HG02678 (cell line): ENCODE results near the gene LRRN2.

Experiments
- ATAC-seq: cut with Tn5 transposase; IDR thresholded peaks from one replicate; pipeline ENCODE4 v1.9.1; 2021; ENCODE audit warnings: mild to moderate bottlenecking, moderate library complexity; ENCODE audit not compliant: unreplicated experiment

LRRN2 gene

GRCh38 chr1:204712708-204713430 lies 27.3 kb upstream of the LRRN2 start:
- ATAC-seq: no peak

DNA sequence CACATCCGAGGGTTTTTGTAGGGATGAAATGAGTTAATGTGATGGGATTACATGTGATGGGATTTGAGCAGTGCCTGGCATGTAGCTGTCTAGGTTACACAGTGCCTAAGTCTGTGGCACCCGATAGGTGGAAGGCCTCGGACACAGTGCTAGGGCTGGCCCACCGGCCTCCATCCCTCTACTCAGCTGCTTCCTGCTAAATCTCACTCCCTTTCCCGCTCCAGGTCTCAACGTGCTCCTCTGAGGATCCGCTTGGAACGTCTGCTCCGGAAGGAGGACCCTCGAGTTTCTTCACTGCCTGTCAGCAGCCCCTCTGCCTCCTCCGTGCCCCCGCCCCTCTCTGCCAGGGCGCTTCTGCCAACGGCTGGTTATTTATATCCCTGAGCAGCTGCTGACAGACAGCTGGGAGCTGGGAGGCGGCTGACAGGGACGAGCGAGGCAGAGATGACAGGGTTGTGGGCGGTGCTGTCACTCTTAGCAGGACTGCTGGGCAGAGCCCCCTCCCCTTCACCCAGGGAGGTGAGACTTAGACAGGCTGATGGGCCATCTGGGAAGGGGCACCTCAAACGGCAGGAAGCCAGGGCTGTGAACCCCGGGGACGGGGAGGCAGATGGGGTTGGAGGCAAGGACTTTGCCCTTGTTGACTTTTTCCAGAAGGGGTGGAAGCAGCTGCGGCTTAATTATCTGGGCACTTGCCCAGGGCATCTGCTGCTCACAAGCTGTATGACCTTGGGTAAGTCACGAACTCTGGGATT lies 26.6 kb upstream of the LRRN2 start:
- ATAC-seq: no peak

DNA sequence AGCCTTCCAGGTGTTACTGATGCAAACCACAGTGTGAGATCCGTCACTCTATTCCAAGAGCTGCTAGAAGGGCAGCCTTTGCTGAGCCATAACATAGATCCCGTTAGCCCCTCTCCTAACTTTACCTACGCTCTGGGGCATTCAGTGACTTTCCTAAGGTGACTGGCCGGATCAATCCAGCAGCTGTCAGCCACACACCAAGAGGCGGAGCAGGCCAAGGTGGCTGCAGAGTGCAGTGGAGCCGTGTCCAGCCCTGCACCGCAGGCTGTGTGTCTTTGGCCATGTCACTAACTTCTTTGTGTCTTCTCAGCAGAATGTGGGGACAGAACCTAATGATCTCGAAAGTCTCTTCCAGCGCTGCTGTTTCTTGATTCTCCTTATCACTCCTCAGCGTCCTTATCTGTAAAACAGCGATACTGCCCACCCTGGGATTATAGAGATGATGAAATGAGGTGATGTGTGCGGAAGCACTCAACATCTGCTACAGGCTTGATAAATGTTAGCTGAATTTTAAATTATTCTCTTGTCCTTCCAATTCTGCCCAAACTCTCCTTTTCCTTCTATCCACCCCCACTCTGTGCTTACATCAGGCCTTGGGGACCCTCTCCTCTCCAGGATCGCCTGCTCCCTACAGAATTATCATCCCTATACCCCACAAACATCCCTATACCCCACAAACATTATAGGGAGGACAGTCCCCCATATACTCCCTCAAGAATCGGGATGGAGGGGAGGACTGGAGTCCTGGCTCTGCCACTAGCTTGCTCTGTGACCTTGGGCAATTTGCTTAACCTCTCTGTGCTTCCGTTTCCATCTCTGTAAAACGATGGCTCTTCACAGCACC lies 25.8 kb upstream of the LRRN2 start:
- no peak for ATAC-seq

DNA sequence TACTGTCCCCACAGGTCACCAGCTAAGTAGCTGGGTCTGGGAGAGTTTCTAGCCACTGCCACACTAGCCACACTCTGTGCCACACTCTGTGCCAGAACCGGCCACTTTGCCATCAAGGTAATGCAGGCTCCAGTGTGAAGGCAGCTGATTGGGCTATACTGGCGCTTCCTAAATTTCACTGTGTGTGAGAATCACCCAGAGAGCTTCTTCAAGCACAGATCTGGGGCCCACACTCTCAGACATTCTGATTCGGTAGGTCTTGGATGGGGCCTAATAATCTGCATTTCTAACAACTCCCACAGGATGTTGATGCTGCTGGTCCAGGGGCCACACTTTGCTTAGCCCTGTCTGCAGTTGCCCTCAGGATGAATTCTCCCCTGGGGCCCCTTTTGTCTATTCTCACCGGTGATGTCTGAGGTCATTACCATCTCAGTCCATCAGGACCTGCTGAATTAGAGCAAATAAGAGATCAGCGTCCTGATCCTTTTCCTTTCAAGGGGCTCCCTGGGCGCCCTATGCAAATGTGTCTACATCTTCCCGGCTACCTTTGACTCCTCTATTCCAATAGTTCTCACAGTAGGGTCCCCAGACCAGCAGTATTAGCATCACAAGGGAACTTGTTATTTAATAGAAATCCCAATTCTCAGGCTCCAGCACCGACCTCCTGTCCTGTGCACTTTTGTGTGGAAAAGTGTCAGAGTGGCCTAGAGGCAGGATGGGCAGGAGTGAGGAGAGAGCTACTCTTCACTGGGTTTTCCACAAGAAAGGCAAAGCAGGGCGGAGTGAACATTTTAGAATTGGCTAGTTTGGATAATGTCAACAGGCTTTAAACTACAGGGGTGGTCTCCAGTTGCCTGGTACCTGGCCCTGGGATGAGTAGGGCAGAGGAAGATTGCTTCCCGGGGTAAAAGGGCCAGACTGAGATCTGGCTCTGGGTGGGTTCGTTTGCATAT lies 24.7 kb upstream of the LRRN2 start:
- no peak for ATAC-seq

- ATAC-seq: no peak
These were observed 23.5 kb upstream of the LRRN2 start for GRCh38 chr1:204709021-204709420.

DNA sequence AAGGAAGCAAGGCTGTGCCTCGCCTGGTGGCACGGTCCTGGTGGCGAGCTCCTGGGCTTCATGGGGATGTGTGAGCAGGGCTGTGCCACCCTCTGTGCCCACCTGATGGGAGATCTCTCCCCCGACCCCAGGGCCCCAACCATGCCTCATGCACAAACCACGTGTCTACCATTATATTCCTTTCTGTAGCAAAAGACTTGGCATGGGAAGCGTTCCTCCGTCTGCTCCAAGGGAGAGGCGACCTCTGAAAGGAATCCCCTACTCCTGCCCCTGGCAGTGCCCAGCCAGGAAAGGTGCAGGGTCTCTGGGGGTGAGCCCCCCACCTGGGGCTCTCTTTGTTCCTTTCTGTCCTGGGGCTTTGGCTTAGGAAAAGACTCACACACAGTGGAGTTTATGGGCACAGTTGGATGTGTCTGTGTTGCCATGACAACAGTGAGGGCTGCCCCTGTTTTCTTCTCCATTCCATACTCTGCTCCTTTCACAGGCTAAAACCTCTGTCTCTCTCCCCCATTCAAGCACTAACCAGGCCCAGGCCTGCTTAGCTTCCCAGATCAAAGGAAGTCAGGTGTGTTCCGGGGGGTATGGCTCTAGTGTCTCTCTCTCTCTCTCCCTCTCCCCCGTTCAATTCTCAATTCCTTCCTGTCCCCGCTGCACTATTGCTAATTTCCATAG lies 21.4 kb upstream of the LRRN2 start:
- no peak for ATAC-seq

DNA sequence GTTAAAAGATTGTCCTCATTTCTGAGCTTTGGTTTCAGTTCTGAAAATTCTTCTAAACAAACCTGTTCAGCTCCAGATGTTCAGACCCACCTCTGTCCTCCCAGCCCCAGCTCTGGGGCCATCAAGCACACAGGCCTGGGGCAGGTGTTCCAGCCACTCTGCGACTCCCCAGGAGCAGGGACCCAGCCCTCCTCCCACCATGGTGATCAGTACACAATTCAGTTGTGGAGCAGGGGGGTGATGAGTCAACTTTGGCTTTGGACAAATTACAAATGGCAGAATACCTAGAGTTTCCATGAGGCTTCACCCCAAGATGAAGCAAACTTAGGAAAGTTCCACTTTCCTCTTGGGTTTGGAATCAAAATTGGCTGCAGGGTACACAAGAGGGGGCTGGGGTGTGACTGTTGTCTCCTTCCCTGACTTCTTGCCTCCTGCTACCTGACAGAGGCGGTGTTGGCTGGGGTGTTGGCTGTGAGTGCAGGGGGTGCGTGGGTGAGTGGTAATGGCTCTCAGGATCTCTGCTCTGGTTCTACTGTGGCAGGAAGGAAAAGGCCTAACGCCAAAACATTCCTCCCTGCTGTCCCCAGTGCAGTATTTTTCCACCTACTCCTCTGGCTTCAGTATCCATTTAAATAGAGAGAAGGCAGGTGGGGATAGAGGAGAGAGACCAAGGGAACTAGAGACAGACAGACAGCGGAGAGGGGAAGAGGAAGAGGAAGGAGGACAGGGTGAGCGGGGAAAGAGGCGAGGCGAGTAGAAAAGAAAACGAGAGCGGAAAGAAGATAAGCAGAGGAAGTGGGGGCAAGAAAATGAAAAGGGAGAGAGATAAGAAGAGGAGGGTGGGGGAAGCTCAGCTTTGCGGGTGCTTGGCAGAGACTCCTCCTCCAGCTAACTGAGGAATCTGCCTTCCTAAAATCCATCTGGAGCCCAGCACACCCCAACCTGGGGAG lies 20.6 kb upstream of the LRRN2 start:
- no peak for ATAC-seq

DNA sequence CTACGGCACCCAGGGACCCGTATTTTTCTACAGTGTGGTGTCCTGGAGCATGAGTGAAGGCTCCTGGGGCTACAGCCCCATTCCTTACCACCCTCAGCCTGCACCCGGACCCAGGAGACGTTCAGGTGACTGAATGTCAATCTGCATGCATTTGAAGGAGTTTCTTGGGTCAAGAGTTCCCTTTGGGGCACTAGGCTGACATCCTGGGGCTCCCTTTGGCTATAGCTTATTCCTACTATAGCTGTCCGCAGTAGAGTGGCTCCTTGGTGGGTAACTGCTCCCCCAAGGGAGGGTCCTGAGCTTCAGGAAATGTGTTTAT lies 19.9 kb upstream of the LRRN2 start:
- no peak for ATAC-seq

GRCh38 chr1:204704794-204705492 lies 19.4 kb upstream of the LRRN2 start:
- no peak for ATAC-seq

- ATAC-seq: no peak
These were observed 18.5 kb upstream of the LRRN2 start for GRCh38 chr1:204703826-204704612.

GRCh38 chr1:204703268-204703664 lies 17.7 kb upstream of the LRRN2 start:
- no peak for ATAC-seq

DNA sequence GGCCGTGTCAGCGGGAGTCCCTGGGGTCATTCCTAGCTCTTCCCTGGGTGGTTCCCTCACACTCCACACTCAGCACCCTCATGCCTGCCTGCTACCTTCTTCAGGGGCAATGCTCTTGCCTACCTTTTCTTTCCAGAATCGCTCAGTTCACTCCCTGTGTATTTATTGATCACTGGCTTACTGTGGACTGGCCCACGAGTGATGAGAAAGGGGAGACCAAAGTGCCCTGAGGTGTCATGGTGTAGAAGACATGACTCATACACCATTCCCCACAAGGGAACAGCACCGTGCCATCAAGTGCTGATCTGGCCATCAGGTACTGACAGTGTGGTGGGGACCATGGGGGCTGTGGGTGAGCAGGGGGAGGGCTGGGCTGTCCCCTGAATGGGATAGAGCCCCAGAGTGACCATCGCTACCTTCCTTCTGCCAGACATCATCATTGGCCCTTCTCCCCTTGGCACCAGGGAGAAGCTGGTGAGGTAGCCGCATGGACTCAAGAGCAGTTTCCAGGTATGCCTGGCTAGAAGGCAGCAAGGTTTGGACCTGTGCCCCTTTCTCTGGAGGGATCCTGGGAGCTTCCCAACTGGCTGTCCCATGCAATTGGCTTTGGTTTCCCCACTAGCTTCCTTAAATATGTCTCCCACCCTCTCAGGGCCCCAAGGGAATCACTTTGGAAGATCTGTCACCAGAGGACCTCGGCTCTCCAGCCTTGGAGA lies 17.2 kb upstream of the LRRN2 start:
- no peak for ATAC-seq

DNA sequence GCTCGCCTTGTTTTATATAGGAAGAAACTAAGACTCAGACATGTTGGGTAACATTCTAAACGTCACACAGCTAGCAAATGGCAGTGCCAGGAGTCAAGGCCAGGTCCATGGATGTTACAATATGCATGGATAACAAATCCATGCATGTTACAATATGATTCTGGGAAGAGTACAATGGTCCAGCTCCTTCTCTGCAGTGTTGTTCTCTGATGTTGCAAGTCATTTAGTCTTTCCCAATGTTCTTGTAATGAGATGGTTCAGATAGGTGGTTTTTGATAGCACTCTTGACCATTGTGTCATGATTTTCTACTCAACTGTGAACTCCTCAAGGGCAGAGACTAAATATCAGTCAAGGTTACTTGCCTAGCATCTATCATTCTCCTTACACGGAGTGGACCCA lies 15.7 kb upstream of the LRRN2 start:
- no peak for ATAC-seq

GRCh38 chr1:204697893-204698292 lies 12.4 kb upstream of the LRRN2 start:
- no peak for ATAC-seq

DNA sequence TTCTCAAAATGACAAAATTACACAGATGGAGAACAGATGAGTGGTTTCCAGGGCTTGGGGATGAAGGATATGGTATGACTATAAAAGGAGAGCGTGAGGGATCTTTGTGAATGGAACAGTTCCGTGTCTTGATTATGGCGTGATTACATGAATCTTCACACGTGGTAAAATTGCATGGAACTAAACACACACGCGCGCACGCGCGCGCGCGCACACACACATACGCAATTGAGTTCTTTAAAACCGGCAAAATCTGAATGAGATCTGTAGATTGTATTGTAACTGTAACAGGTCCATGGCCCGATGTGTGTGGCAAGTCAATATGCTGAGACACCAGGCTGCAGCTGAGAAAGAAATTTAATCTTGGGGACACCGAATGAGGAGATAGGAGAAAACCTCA lies 11.1 kb upstream of the LRRN2 start:
- no peak for ATAC-seq

- no peak for ATAC-seq
These were observed 10.2 kb upstream of the LRRN2 start for GRCh38 chr1:204695692-204696091.

DNA sequence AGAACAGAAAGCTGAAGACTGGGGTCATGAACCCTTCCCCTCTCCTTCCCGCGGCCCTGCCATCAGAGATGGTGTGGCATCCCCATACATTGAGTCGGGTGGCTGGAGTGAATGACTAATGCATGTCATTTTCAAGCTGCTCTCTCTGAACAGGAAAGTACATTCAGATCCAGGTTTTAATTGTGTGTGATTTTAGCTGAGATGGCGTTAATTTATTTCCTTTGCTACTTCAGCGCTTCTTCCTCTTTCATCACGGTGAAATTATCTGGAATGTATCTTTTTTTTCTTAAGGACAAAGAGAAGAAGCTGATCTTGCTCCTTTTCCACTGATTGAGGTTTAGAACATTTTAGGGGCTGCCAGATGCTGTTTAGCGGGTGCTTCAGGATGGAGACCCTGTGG lies 8.6 kb upstream of the LRRN2 start:
- ATAC-seq: no peak
